Subcutaneous adipose tissue (tissue), 4 donors: ENCODE data around the gene GRID1. TPM values are rescaled to one million over a fixed set of nuclear protein-coding genes. Genes with fewer than 3 reads are reported as not detected.

Source experiments
- CTCF ChIP-seq: fragments of 450-650 bp; IDR thresholded peaks from one replicate; pipeline ENCODE4 v1.5.1; 2016; ENCODE audit warnings: low read depth, mild to moderate bottlenecking, control low read depth, antibody characterized with exemption, moderate library complexity
- total RNA-seq, 4 donors: library from RNA; depleted of rRNA; stranded (reverse); fragments of >200 nt; gene quantifications; one replicate each; pipeline ENCODE4 v1.1.0, GENCODE V29; 2016

GRID1 gene
- total RNA-seq, 4 donors from 2014 or later: 0.49 to 2.0 (median 1.1) TPM

- no peak for TF ChIP-seq CTCF
Observed at GRCh38 chr10:85674851-85675250, 691.7 kb downstream of the GRID1 start.

- TF ChIP-seq CTCF: no peak
Observed at GRCh38 chr10:85673270-85673669, 693.3 kb downstream of the GRID1 start.

GRCh38 chr10:85671530-85671929 is 695.1 kb downstream of the GRID1 start:
- no peak for TF ChIP-seq CTCF

- no peak for TF ChIP-seq CTCF
Observed at GRCh38 chr10:85668522-85668921, 698.1 kb downstream of the GRID1 start.

GRCh38 chr10:85667638-85668233 is 698.9 kb downstream of the GRID1 start:
- no peak for TF ChIP-seq CTCF

- no peak for TF ChIP-seq CTCF
Observed at GRCh38 chr10:85666987-85667386, 699.6 kb downstream of the GRID1 start.

- no peak for TF ChIP-seq CTCF
Observed at GRCh38 chr10:85666102-85666501, 700.5 kb downstream of the GRID1 start.
